ENCODE data around the gene TMEM114.

The TMEM114 gene

DNA sequence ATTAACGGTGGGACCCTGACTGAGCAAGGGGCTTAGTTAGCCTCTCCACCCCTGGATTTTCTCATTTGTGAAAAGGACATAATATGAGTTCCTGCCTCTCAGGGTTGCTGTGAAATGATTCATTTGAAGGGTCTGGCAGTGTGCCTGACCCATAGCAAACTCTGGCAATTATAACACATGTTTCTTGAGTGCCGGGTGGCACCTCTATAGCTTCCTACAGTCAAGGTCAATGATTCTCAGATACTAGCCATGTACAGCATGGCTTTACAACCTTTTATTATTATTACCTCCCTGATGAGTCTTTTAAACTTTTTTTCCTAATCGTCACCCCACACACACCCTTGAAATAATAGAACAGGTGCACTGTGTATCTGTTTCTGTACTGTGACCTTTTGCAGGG is 42.1 kb downstream of the TMEM114 start:
- DNase-seq (ENCODE audit: low spot score): no peak

DNA sequence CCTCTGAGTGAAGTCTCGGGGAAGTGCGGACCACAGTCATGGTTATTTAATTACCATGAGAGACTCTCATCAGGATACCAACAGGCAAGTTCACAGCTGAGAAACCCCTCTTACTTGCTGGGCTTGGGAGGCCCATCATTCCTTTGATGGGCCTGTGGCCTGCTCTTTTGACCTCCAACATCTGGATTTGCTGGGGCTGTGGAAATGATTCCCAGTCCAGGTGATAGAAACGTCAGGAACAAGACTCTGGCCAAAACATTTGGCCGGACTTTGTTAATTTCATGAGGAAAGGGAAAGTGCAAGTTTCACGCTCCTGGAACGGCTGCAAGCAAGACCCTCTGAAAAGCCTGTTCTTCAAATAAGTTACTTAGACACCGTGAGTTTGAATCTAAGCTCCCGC is 42.5 kb downstream of the TMEM114 start:
- no peak for DNase-seq (ENCODE audit: low spot score)

DNA sequence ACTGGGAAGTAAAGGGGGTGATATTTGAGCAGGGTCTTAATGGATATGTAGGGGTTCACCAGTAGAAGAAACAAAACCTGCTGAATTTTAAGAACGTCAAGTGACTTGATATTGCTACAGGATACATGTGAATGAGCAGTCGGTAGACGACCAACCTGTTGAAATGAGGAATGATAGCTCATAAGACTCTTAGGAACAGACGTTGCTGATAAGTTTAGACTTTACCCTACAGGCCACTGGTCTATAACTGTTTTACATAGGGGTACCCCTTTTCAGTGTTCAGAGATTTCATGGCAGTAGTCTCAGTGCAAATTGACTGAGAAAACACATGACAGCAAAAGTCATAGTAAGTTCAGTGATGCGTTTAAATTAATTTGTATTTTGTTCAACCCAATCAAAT is 45.9 kb downstream of the TMEM114 start:
- DNase-seq (ENCODE audit: low spot score): no peak

DNA sequence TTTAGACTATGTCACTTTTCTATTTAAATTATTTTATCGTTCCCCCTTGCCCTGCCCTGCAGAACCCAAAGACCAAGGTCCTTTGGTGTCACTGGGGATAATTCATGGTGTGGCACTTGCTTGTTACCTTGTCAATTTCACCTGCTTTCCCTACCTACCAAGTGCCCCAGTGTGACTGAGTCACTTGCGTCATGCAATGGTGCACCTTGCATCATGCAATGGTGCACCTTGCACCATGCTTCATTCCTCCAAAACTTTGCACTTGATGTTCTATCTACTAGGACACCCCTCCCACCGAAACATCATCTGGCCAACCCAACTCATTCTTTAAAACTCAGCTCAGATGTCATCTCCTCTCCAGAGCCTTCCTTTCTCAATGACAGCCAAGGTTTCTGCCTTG is 47.1 kb downstream of the TMEM114 start:
- DNase-seq (ENCODE audit: low spot score): no peak

DNA sequence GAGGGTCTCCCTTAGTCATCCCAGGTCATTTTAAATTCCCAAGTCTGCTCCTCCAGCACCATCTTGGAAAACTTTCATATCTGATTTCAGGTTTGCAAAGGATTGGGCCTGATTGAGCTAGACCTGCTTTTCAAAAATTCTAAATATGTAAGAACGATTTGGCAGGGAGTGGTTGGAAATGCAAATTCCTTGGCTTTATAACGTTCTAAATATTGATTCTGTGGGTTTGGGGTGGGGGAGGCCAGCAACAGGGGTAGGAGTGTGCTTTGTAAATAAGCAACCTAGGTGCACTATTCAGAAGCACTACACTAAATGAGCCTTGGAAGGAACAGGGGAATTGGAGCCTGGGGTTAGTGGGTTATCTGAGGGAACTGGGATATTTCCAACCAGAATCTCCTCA is 47.9 kb downstream of the TMEM114 start:
- DNase-seq (ENCODE audit: low spot score): no peak

DNA sequence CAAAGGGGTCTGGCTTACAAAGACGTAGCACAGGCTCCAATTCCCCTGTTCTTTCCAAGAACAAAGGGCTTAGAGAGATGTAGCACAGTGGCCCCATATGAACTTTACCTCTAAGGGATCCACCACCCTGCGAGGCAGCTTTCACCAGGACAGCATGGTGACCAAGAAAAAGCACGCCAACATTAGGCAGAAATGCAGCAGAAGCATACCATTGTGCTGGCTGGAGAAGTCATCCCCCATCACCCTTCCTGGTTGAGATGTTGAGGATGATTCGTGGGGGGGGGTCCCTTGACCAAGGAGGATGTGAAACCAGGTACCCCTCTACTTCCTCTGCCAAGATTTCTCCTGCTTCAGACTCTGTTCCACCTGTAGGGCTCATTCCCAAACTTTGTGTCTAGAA is 48.4 kb downstream of the TMEM114 start:
- no peak for DNase-seq (ENCODE audit: low spot score)

DNA sequence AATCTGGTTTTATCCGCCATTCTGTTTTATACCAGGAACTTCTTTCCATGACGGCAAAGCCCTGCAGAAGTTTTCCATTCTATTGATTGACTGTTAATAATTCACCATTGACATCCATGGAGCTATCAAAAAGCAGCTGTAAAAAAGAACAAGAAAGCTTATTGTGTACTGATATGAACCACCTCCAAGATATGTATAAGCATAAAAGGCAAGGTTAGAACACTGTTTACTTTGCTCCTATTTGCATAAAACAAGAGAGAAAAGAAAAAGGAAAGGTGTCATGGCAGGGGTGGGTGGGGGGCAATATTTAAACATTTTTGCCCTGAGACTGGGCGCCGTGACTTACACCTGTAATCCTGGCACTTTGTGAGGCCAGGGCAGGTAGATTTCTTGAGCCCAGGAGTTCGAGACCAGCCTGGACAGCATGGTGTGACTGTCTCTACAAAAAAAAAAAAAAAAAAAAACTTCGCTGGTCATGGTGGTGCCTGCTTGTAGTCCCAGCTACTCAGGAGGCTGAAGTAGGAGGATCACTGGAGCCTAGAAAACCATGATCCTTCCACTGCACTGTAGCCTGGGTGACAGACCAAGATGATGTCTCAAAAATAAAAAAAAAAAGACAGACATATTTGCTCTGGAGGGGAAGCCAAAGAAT is 52.5 kb downstream of the TMEM114 start:
- DNase-seq (ENCODE audit: low spot score): no peak

DNA sequence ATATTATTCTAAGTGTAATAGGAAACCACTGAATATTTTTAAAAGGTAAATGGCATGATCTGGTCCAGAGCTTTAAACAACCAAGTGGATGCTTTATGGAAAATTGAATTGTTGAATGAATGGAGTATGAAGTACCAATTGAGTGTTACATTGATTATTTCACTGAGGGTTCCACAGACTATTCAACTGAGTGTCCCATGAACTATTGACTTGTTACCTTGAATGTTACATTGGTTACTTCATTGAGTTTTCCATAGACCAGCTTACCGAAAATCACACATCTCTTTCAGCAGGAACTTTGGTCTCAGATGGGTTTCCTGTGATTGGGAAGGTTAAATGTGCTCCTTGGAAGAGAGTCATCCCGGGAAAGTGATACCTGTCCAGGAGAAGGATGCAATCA is 56.8 kb downstream of the TMEM114 start:
- DNase-seq (ENCODE audit: low spot score): no peak

DNA sequence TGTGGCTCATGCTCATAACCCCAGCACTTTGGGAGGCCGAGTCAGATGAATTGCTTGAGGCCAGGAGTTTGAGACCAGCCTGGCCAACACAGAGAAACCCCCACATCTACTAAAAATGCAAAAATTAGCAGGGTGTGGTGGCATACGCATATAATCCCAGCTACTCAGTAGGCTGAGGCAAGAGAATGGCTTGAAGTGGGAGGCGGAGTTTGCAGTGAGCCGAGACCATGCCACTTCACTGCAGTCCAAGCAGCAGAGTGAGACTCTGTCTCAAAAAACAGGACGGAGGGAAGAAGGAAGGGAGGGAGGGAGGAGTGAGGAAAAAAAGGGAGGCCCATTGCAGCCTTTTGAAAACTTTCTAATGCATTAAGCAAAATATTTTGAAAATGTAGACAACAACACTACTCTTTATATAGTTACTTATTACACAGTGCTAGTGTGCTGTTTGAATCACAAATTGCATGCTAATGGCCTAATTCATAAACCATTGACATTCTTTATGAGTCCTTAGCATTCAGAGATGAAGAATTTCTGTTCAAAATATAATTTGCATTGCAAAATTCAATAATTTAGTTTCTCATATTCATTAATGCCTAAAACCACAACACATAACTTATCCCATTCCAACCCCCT is 59.4 kb downstream of the TMEM114 start:
- DNase-seq (ENCODE audit: low spot score): no peak

DNA sequence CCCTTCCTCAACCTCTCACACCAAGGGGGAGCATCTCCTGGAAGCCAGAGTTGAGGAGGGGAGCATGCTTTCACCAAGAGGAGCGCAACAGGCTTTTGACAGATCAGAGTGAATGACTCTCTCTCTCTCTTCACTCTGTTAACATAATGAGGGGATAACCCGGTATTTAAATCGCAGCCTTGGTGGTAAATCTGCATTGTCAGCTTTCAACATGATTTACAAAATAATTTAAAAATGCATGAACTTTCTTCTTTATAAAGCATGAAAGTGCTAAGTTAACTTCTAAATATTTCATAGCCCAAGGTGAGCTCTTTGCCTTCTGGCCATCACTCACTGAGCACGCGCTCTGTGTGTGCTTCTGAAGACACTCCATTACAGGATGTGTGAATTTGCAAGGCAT is 61.8 kb downstream of the TMEM114 start:
- DNase-seq (ENCODE audit: low spot score): no peak

DNA sequence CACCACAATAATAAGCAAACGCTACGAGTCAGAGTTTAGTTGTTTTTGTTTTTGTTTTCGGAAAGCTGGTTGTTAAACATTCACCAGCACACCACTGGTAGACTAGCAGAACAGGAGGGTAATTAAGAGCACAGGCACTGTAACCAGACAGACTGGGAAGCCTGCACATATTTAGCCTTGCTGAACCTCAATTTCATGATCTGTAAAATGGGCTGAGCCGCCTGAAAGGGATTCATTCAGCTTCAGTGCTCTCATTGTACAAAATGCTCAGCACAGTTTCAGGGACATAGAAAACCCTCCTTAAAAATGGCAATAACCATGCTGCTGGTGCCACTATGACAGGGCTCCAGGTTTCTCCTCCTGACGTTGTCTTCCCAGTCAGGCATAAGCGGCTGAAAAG is 66.4 kb downstream of the TMEM114 start:
- no peak for DNase-seq (ENCODE audit: low spot score)

DNA sequence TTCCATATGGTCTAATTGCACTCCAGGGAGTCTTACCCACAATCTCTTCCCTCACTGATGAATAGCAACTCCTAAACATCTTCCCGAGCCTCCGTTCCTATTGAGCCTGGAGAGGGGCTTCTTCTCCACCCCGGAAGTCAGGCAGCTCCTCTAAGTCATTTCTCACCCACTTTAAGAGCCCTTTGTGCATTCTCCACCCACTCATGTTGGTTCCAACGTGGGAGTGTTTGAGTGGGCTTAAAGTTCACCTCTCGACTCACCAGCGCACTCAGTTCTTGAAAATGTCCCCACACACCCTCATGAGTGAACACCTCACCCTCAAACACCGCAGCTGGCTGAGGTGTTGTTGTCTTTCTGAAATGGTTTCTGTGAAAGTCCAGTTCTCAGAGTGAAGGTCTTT is 67.6 kb downstream of the TMEM114 start:
- DNase-seq (ENCODE audit: low spot score): no peak

DNA sequence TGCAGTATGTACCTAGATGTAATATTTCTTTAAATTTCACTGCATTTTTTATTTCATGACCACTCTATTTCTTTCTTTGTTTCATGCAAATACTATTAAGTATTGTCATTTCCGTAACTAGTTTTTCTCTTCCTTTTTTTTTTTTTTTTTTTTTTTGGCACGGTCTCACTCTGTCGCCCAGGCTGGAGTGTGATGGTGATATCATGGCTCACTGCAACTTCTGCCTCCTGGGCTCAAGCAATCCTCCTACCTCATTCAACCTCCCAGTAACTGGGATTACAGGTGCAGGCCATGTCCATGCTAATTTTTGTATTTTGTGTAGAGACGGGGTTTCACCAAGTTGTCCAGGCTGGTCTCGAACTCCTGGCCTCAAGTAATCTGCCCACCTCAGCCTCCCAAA is 70.7 kb downstream of the TMEM114 start:
- no peak for DNase-seq (ENCODE audit: low spot score)

All from iPS-NIHi11 (cell line).